HG03060 (cell line): ENCODE results near the gene OGG1.
A peak's percentile ranks its signal among the peaks of the same experiment; 100 is the strongest.

Source experiments
- ATAC-seq: cut with Tn5 transposase; IDR thresholded peaks from one replicate; pipeline ENCODE4 v1.9.1; 2021; ENCODE audit warnings: low read depth, moderate number of reproducible peaks; ENCODE audit not compliant: unreplicated experiment

Gene OGG1

DNA sequence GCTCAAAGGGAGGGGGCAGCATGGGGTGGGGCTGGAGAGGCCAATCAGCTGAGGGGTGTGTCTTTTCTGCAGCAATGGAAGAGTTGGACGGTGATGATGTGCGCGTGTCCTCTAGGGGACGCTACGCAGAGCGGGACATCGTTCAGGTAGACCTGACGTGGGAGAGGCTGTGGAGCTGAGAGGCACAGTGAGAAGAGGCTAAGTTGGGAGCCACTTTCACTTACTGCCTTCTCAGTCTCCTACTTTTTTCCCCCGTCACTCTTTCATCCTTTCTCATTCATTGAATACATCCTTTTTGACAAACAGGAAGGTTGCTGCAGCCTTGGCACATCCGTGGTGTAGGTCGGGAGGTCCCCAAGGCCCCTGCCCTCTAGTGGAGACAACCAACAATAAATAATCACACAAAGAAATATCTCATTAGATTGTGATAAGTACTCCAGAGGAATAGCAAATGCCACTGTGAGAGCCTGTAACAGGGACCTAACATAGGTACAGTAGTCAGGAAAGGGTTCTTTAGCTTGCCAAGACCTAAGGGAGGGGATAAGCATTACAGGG is 22.6 kb upstream of the OGG1 start:
- ATAC-seq: no peak

DNA sequence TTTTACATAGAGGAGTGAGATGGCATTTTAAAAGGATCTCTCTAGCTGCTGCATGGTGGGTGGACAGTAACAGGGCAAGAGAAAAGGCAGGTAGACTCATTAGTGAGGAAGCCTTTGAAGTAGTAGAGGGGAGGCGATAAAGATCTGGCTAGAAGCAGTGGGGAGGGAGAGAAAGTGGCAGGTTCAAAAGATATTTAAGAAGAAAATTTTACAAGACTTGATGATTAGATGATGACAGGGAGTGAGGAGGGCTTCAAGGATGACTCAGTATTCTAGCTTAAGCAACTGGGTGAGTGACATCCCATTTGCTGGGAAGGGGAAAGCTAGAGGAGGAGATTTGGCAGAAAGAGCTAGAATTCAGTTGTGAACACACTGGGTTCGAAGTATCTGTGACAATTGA is 22.0 kb upstream of the OGG1 start:
- no peak for ATAC-seq

DNA sequence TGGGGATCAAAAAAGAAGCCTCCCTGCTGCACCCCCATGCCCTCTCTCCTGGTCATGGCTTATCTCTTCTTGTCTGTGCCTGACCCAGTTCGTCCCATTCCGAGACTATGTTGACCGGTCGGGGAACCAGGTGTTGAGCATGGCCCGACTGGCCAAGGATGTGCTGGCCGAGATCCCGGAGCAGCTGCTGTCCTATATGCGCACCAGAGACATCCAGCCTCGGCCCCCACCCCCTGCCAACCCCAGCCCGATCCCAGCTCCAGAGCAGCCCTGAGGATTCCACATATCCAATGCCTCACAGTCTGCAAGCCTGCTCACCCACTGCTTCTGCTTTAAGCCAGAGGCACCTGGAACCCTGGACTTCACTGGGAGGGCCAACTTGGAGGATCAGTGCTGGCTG is 20.3 kb upstream of the OGG1 start:
- ATAC-seq: no peak

DNA sequence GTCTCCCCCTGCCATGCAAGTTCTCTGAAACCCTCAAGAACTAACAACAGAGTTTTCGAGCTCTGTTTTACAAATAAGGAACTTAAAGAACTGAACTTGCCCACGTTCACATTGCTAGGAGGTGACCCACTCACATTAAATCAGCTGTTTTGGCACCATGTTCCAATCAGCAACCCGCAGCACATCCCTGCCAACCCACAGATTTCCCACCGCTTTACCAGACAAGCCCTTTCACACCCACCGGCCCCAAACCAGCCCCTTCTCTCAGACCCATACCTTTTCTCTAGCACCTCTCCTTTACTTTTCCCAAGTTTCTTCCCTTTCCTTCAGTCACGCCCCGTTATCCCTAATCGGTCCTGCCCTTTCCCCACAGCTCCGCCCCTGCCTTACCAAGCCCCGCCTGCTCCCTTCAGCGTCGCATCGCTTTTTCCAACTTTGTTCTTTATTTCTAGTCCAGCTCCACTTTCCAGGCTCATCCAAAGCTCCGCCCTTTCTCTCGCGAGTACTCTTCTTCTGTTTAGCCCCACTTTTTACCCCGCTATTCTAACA is 19.0 kb upstream of the OGG1 start:
- peak; percentile 14 for ATAC-seq

DNA sequence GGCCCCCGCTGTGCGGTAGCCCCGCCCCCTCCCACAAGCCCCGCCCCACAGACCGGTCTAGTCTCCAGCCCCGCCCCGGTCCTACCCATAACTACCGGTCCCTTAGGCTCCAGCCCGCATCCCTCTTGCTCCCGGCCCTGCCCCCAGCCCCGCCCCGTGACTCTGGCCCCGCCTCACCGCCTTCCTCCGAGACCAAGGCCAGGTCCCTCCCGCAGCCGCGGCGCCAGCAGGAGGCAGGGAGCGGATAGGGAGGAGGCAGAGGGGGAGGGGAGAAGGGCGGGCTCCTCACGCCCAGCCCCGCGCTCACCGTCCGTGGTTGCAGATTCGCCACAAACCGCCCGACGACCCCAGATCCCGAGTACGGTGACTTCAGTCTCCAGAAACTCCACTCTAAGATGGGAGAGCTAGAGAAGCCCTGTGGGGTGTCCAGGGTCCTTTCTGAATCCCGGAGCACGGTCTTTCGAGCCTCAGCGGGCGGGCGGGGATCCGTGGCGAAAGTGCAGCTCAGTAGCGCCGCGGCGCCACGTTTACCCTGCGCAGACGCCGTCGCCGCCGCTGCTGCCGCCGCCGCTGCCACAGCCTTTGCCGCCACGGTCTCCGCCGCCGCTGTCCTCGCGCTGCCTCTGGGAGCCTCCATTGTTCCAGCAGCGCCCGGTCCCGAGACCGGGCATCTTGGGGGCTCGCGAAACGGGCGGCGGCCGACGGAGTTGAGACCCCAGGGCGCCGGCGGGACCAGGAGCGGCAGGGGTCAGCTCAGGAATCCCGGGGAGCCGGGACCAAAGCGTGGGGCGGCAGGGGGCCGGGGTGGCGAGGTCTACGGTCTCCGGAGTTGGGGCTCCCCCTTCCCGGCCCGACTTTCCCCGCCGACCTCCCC is 18.3 kb upstream of the OGG1 start, which contains the start of gene BRPF1:
Gene BRPF1 (plus strand): TSS at position 530 of the 874 bp plus-strand sequence. CDS start 2,406 bp downstream, outside the sequence.
- ATAC-seq: peak; percentile 54

DNA sequence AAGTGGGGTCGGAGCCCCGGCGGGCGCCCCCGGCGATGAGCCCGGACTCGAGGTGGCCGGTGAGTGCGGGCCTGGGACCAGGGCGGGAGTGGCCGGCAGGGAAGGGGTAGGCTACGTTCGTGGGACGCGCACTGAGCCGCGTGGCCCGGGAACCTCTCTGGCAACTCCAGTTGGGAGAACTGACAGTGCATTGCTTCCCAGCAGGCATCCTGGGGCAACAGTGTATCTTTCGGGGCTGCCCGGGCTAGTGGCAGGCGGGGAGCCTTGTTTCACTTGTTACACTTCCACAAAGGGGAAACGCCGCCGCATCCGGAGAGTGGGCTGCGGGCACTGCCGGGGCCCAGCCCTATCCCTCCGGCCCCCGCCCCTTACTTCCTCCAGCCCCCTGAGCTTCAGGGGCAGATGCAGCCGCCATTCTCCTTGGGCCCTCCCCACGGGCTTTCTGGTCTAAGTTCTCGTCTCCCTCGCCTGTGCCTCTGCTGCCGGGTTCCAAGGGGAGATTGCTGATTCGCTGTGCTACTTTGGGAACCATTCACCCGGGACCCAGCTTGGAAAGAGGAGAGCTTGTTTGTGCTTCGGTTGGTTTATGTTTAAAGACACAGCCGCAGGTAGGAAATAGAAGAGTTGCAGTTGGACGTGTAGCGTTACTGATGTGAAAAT is 17.5 kb upstream of the OGG1 start:
- ATAC-seq: no peak

DNA sequence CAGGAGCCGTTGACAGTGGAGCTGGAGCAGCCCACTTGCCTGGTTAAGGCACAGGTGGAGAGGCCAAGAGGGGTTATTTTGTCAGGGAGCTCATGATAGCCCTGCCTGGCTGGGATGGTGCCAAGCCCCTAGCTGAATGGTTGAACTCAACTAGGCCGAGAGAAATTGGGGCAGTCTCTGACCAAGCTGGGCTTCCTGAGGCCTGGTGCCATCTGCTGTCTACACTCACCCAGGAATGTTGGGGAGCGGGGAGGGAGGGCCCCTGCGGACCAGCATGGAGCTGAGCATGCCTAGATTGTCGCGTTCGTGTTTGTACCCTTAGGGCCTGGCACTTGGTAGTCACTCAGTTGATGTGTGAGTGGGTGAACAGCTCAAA is 17.0 kb upstream of the OGG1 start:
- ATAC-seq: no peak

DNA sequence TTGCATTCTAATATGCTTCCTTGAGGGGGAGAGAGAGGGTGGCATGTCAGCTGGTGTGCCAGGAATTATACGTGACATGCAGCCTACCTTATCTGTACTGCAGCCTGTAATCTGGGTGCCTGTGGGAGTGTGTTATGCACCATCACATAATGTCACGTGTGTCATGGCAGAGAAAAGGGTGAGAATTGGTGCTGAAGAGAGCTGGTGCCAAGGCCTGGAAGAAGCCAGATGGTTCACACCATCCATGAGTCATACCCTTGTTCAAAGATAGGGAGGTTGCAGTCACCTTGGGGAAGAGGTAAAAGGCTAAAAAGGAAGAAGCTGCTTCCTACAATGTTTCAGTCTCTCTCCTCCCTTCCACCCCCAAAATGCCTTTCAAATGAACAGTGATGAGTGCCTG is 12.9 kb upstream of the OGG1 start:
- ATAC-seq: no peak

DNA sequence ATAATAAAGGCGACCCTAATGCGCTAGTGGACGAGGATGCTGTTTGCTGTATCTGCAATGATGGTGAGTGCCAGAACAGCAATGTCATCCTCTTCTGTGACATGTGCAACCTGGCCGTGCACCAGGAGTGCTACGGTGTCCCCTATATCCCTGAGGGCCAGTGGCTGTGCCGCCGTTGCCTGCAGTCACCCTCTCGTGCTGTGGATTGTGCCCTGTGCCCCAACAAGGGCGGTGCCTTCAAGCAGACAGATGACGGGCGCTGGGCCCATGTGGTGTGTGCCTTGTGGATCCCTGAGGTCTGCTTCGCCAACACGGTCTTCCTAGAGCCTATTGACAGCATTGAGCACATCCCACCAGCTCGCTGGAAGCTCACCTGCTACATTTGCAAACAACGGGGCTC is 10.6 kb upstream of the OGG1 start:
- no peak for ATAC-seq

DNA sequence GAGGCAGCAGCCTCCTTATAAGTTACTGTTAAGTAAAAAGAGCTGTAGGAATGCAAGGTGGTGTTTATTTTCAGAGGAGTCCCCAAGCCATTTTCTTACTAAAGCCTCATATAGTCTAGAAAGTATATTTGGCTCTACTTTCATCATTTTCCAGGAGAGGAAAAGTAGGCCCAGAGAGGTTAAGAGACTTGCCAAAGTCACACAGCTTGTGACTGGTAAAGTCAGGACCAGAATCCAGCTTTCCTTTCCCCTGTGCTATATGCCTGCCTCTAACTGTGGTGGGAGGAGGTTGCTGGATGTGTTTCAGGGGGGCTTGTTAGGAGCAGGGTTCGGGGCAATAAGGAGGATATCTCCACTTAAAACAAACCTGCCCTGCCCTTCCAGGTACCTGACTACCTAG is 7.2 kb upstream of the OGG1 start:
- ATAC-seq: no peak

DNA sequence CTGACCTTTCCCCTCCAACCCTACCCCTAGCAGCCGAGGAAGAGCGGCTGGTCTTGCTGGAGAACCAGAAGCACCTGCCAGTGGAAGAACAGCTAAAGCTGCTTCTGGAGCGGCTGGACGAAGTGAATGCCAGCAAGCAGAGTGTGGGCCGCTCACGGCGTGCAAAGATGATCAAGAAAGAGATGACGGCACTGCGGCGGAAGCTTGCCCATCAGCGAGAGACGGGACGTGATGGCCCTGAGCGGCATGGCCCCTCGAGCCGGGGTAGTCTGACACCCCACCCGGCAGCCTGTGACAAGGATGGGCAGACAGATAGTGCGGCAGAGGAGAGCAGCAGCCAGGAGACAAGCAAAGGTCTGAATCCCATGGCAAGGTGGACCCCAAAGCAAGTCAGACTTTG is 6.2 kb upstream of the OGG1 start:
- no peak for ATAC-seq

DNA sequence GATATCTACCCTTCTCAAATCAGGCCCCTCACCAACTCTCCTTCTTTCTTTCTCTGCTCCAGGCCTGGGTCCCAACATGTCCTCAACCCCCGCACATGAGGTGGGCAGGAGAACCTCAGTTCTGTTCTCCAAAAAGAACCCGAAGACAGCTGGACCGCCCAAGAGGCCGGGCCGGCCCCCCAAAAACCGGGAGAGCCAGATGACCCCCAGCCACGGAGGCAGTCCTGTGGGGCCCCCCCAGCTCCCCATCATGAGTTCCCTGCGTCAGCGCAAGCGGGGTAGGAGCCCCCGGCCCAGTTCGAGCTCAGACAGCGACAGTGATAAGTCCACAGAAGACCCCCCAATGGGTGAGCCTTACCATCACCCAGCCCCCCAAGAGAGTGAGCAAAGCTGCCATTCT is 5.6 kb upstream of the OGG1 start:
- no peak for ATAC-seq

DNA sequence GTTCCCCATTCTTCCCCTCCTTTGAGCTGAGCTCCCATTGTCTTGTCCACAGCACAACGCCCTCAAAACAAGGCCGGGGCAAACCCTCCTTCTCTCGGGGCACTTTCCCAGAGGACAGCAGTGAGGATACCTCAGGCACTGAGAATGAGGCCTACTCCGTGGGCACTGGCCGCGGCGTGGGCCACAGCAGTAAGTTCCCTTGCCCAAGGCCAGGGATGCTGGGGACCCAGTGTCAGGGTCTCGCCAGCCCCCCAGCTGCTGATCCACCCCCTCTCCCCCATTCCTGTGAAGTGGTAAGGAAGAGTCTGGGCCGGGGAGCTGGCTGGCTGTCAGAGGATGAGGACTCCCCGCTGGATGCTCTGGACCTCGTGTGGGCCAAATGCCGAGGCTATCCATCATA is 4.2 kb upstream of the OGG1 start:
- no peak for ATAC-seq

DNA sequence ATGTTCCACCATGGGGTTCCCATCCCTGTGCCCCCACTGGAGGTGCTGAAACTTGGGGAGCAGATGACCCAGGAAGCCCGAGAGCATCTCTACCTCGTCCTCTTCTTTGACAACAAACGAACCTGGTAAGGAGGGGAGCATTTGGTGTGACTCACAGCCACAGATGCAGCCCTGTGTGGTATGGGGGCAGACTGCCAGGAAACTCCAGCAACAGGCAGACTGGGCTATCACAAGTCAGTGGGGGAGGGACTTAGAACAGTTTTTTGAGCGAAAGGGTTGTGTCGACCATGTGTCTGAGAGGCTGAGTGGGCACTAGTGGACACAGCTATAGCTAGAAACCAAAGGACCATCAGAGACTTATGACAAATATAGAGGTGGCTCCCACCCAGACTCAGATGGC is 3.4 kb upstream of the OGG1 start:
- no peak for ATAC-seq

DNA sequence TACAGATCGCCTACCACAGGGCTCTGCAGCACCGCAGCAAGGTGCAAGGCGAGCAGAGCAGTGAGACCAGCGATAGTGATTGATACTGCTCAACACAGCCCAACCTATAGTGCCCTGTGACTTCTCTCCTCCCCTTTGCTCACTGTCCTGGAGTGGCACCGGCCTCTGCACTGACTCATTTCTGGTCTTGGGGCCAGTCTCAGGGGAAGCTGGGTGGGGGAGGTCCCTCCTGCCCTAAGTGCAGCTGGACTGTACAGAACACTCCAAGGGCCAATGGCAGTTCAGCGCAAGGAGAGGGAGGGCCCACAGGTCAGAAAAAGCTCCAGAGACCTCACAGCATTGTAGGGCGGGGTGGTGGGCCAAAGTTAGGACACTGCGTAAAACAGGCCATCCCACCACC is 2.5 kb upstream of the OGG1 start:
- ATAC-seq: no peak

DNA sequence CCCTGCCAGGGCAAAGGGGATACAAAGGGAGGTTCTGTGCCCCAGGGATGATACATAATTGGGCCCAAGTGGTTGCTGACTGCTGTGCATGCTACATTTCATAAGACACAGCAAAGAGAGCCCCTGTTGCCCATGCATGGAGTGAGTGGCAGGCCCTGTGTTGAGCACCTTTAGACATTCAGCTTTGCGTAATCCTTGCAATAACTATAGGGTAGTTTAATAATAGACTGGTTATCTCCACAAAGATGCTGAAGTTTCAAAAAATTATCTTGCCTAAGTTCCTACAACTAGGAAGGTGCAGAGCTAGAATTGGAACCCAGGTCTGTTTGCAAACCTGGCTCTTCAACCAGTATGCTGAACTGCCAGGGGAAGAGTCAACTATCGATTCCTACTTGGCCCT is 1.7 kb upstream of the OGG1 start:
- ATAC-seq: no peak

DNA sequence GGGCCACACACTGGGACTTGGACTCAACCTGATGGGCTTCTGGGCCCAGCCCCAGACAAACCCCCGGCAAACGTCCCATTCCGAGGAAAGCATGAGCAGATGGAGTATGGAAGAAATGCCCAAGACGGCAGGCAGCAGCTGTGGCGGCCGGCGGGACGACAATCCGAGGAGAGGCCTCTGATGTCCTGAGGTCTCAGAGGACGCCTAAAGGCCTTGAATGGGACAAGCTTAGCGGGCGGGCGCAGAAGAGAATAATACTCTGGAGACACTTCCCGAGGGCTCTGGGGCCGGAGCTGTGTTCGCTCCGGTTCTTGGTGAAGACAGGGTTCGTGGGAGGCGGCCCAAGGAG is 482 bp upstream of the OGG1 start:
- no peak for ATAC-seq

DNA sequence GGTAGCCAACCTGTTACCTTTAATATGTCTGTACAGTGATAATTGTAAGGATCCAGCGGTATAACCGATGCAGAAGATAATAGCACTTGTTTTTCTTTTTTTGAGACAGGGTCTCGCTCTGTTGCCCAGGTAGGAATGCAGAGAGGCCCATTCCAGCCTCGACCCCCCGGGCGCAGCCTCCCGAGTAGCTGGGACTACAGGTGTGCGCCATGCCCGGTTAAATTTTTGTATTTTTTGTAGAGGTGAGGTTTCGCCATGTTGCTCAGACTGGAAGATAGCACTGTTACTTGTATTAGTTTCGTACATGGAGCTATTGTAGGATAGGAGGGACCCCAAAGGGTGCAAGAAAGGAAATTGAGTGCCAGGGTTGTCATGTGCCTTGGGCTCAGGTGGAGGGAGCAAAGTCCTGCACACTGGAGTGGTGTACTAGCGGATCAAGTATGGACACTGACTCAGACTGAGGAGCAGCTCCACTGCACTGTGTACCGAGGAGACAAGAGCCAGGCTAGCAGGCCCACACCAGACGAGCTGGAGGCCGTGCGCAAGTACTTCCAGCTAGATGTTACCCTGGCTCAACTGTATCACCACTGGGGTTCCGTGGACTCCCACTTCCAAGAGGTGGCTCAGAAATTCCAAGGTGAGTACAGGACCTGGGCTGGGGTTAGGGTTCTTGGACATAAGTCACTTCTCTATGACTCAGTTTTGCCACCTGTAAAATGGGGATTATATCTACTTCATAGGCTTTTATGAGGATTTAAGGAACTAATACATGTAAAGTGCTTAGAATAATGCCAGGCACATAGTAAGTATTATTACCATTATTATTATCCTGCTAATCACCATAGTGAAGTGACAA is 1.0 kb downstream of the OGG1 start:
- ATAC-seq: no peak

DNA sequence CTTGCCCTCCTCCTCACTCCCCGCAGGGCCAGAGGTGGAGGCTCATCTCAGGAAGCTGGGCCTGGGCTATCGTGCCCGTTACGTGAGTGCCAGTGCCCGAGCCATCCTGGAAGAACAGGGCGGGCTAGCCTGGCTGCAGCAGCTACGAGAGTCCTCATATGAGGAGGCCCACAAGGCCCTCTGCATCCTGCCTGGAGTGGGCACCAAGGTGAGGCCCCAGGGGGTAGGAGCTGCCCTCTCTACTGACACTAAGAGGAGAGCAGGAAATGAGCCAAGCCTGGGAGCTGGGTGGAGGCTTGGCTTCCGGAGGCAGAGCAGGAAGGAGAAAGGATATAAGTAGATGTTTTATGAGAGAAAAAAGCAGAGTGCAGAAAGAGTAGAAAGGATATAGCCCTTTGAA is 4.9 kb downstream of the OGG1 start:
- ATAC-seq: no peak

DNA sequence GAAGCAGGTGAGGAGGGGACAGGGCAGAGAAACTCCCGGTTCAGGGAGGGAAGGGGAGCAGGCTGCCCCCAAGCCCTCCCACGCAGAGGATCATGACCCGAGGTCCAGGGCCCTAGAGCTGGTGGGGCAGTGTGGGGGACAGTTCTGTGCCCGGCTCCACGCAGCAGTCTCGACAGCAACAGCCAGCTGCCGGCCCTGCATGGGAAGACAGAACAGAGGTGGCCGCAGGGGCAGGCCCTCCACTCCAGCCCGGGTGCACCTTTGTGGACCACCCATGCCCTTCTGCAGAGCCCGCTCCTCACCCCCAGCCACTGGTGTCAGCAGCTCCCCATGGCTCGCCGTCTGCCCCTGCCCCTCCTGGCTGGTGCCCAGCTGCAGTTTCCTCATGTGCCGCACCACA is 7.7 kb downstream of the OGG1 start:
- ATAC-seq: no peak
